HG03045 (cell line): Measurements from ENCODE around the gene LRRC57.

Experiments
- ATAC-seq: cut with Tn5 transposase; IDR thresholded peaks from one replicate; pipeline ENCODE4 v1.9.1; 2021; ENCODE audit warnings: mild to moderate bottlenecking, moderate library complexity; ENCODE audit not compliant: unreplicated experiment

Gene LRRC57

DNA sequence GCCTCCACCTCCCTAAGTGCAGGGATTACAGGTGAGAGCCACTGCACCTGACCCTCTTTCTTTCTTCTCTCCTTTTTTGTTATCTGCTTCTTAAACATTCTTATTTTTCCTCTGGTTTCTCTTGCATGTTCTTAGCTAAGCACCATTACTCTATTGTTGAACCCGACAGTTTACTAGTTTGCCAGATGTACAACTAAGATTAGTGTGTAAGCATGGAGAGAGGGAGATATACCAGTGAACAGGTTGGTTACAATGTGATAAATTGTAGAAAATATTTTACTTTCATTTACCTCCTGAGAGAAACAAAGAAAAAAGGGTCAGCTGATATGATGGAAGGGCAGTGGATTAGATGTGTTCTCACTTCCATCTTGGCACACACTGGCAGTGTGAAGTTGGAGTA, 5.0 kb upstream of the LRRC57 start:
- no peak for ATAC-seq

DNA sequence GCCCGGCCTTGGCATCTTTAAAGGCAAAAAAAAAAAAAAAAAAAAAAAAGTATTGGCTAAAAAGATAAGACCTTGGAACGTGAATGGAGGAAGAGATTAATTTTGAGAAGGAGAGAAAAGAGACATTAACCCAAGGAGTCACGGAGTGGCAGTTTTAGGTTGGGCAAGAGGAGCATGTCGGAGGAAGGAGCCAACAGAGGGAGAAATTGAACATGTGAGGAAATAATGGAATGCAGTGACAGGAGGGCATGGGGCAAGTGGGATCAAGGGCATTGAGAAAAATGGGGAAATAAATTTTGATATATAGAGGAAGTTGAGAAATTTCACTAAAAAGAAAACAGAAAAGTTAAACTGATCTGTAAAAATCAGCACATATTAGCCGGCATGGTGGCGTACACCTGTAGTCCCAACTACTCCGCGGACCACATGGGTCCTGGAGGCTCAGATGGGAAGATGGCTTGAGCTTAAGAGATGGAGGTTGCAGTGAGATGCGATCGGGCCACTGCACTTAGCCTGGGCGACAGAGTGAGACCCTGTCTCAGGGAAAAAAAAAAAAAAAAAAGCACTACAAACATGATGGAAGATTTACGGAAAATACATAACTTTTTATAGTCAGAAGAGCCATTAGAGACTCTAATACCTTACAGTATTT, 1.3 kb upstream of the LRRC57 start:
- ATAC-seq: no peak

DNA sequence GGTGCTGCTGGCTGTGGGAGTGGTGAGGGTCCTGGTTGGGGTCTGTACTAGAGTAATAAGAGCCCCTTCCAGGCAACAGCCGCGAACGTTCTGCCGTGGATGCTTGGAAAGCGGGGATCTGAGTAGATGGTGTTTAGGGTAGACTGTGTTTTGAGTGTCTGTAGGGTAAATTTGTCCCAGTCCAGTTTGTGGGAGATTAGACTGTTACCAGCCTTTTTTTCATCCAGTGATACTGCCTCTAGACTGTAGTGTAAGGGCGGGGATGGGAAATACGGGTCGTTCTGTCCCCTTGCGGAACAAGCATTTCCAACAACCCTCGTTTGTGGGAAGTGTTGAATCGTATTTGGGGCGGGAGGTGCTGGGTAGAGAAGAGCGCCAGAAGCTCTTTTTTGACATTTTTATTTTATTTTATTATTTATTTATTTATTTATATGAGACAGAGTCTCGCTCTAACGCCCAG, 469 bp upstream of the LRRC57 start:
- ATAC-seq: no peak

DNA sequence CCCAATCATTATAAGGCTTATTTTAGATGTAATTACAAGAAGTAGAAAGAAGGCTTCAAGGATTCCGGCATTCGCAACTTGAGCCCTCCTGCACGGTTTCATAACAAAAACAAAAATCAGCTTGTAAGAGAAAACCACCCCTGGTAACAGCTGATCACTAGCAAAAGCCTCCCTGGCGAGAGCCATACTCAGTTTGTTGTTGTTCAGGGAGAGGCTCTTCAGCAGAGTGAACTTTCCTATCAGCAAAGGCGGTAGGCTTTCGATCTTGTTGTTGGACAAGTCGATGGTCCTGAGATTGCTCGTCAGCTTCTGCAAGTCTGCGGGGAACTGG, 710 bp downstream of the LRRC57 start:
- no peak for ATAC-seq

DNA sequence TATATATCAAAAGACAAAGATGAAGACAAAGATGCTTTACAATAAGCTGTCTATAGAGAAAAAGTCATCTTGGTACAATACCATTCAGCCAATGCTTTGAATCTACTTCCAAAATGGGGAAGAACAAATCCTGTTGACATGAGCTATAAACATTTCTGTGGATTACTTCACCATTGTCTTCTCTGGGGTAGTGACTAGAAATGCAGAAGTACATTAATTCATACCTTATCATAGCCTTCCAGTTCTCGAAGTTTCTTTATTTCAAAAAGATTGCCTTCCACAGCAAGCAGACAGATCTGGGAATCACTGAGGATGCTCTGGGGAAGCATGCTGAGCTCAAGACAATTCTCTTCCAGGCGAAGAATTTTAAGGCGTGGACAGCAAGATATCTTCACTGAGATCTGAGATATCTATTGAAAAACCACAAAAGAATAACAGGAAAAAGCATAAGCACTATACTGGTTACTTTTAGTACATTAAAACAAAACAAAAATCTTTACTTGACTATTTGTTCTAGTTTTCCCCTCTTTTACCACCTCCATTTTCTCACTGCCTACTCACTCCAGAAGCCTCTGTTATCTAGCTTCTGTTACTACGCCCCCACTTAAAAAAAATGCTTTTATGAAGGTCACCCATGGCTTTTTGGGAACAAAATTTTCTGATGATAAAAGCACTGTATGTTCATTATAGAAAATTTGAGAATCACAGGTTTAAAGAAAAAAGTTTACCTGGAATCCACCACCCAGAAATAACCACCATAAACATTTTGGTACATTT, 3.6 kb downstream of the LRRC57 start:
- no peak for ATAC-seq

DNA sequence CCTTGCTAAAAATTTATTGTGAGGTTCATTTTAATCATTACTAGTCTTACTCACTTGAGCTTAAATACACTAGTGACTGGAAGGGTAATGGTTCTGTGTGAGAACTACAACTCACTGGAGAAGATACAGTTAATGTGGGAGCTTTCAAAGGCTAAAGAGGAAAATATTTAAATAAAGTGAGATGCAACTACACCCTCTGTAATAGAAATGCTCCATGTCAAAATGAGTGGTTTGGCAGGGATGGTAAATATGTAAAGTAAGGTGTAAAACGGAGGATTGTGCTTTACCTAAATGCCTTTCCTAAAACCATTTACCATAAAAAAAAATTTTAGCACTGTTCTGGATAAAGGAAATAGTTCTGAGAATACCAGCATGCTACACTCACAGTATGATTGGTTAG, 15.3 kb downstream of the LRRC57 start:
- ATAC-seq: no peak

DNA sequence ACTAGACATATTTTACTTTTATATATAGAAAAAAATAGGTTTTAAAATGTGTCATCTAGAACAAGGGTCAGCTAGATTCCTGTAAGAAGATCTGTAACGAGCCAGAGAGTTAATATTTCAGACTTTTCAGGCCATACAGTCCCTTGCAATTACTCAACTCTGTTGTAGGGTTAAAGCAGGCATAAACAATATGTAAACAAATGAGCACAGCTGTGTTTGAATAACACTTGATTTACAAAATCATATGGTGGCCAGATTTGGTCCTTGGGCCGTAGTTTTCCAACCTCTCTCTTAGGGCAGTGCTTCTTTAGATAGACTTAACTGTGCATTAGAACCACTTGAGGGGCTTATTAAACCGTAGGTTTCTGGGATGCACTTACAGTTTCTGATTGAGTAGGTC, 19.6 kb downstream of the LRRC57 start:
- ATAC-seq: no peak

DNA sequence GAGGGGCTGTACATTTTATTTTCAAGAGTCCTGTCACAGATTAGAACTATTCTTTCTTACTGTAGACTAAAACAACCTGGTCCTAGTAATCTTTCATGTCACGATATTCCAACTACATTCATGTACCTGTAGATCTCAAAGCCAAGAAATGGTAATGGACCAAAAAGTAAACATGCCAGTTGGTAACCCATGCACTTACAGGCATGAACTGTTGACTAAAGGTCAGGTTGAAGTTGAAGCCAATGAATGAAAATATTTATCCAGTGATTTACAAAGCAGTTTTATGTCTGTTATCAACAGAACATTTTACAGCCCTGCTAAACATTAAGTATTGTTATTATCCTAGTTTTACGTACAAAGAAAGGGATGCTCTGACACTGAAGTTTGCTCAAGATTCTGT, 25.3 kb downstream of the LRRC57 start:
- no peak for ATAC-seq

DNA sequence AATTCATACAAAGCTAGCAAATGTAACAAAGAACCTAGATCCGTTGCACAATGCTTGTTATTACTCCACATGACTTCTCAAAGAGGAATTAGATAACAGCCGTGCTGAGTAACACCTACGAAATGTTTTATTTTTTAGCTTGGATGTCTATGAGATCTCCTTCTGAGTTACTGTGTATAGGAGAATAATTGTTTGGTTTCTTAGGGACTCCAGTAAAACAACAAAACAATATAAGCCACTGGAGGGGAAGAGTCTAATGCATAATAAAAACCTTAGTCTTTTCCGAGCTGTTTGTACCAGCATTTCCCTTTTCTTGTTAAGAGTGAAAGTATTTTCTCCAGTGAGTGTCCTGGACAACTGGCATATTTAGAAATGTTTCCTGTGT, 37.6 kb downstream of the LRRC57 start:
- no peak for ATAC-seq

DNA sequence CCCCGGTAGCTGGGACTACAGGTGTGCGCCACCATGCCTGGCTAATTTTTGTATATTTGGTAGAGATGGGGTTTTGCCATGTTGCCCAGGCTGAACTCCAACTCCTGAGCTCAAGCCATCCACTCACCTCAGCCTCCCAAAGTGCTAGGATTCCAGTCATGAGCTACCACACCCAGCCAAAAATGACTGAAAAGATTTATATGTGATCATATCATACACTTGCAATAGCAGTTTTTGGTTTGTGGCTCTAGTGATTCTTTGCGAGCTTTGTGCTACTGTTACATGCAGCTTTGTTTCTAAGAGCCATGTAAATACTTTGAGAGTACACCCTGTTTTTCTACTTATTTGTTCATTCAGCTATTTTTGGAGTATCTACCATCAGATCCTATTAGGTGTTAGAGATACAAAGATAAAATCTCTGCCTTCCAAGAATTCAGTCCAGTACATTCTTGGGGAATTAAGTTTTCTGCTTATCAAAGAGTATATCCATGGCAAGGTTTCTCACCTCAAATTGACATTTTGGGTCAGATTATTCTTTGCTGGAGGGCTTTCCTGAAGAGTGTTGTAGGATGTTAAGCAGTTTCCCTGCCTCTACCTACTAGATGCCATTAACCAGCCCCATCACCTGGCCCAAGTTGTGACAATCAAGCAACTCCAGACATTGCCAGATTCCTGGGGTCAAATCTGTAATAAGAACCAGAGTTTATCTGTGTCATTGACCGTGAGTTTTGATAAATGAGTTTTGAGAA, 38.2 kb downstream of the LRRC57 start:
- ATAC-seq: no peak

DNA sequence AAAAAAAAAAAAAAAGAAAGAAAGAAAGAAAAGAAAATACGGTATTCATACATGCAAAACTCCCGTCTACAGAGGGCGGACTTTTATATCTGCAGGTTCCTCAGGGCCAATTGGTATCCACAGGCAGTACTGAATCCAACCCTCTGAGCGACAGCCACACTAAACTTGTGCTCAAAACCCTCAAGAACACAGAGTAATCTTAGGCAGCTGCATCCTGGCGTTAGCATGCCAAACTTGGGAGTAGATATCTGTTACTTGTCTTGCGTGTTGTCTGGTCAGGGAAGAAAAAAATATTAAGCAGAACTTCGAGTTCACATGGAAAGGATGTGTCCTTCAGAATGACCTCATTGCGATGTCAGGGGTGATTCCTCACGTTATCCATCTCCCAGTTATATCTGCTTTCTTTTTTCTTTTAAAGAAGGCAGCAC, 40.3 kb downstream of the LRRC57 start:
- no peak for ATAC-seq

DNA sequence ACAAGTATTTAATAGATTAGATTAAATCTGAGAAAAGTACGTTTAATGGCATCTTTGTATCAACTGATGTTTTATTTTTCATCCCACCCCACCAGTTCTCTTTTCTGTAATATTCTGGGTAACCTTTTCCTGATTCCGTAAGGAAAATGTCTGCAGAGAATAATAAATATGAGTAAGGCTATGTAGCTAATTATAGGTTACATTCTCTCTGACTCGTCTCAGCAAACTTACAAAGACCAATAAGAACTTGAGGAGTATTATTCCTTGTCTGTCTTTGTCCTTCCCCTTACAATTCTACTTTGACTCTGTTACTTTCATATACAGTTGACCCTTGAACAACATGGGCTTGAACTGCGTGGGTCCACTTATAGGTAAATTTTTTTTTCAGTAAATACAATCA, 41.1 kb downstream of the LRRC57 start:
- ATAC-seq: no peak

DNA sequence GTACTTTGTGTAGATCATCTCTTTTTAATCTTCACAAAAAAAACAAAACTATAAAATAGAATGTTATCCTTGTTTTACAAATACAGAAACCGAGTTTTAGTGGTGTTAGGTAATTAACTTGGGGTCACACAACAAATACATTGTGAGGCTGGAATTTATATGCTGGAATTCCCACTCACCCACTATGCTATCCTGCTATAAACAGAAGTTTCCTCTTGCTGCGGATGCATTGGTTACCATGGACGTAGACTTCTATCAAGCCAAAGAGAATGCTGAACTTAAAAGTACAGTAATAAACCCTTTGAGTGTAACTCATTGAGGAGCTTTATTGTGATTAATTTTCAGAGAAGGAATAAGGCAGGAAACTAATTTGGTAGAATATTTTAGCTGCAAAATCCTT, 44.0 kb downstream of the LRRC57 start:
- ATAC-seq: no peak

DNA sequence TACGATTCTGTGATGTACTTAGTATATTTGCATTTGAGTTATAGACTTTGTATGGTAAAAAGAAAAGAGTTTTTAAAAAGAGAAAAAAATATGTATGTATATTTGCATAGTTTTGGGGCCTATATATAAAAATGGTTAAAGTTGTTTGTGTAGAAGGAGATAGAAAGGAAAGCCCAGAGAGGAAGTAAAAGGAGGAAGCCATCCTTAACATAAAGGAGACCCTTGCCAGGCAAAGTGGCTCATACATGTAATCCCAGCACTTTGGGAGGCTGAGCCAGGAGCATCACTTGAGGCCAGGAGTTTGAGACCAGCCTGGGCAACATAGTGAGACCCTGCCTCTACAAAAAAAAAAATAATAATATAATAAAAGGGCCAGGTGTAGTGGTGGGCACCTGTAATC, 44.8 kb downstream of the LRRC57 start:
- ATAC-seq: no peak

DNA sequence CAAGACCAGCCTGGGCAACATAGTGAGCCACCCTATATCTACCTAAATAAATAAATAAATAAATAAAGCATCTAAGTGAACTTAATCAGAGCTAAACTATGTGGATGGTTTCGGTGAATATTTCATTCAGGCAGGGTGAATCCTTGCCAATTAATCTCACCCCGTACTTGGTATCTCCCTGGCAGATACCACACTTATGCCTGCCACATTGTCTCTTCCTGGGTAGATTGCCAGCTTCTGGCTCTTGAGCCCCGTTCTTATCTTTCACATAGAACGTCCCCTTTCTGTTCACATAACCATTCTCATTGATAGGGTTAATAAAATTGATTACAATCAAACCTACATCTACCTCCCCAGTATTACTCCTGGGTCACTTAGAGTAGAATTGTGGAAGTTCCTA, 46.1 kb downstream of the LRRC57 start:
- no peak for ATAC-seq

DNA sequence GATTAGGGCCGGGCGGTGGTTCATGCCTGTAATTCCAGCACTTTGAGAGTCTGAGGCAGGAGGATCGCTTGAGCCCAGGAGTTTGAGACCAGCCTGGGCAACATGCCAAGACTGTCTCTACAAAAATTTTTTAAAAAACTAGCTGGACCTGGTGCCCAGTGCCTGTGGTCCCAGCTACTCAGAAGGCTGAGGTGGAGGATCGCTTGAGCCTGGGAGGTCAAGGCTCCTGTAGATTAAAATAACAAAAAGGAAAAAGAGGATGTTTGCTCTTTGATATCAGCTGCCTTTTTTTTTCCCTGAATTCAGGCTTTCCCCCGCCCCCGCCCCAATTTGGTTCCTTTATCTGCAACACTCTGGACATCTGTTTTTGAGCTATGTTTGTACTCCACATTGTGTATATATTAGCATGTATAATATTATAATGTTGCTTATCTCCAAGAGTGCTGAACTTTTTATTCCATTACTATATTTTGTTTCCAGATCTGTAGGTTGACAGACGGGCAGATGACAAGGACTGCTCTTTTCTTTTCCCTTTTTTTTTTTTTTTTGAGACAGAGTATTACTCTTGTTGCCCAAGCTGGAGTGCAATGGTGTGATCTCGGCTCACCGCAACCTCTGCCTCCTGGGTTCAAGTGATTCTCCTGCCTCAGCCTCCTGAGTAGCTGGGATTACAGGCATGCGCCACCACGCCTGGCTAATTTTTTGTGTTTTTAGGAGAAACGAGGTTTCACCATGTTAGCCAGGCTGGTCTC, 48.6 kb downstream of the LRRC57 start:
- no peak for ATAC-seq

DNA sequence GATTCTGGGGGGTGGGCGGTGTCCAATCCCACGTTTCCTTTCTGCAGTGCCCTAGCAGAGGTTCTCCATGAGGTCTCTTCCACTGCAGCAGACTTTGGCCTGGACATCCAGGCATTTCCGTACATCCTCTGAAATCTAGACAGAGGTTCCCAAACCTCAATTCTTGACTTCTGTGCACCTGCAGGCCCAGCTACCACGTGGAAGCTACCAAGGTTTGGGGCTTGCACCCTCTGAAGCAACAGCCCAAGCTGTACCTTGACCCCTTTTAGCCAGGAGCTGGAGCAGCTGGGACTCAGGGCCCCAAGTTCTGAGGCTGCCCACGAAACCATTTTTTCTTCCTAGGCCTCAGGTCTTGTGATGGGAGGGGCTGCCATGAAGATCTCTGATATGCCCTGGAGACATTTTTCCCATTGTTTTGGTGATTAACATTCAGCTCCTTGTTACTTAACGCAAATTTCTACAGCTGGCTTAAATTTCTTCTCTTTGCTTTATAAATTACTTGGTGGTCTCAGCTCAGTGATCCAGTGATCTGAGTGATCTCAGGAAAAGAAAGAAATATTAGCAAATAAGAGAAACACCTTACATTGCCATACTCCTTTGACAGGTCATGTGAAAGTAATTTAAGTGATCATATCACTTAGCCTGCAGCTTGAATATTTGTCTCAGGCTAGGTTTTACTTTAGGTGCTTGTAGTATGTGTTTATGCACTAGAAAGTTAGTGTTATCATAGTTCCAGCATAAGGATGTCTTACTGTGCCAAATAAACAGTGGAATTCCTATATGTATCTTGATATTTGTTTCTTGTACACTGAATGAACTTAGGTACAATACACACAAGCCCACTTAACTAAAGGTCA, 50.2 kb downstream of the LRRC57 start:
- no peak for ATAC-seq

DNA sequence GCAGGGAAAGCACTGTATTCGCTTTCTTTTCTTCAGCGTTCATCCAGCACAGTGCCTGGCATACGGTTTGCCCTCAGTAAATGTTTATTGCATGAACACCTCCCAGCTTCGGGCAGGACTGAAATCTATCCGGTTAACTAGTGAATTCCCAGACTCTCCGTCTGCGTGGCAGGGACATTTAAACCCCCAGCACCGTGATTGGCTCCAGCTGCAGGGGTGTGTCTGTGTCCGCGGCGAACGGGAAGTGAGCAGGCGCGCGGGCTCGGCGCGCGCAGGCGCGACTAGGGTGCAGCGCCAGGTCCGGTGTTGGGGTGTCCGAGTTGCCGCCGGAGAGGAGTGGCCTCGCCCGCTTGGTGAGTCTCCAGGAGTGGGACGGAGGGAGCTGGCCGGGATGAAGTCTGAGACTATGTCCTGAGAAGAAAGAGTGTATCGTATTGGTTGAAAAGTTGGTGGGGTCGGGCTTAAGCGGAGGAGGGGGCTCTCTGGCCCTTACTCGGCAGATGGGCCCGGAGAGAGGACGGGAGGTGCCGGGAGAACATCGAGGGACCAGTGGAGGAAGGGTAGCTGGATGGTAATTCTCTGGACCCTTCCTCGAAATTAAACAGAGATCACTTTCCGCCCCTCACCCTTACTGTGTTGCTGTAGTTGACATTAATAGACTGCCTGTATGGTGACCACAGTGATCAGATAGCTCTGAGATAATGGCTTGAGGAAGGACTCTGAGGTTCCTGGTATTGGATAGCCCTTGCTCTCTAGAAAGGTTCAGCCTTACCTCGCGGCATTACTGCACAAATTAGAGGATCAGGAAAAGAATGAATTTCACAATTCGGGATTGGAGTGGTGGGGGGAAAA, 53.0 kb downstream of the LRRC57 start, which contains the start of gene SNAP23:
SNAP23 (plus strand) TSS at position 274 of the 852 bp plus-strand sequence. CDS start 16,213 bp downstream, outside the sequence.
- peak; percentile 75 for ATAC-seq

DNA sequence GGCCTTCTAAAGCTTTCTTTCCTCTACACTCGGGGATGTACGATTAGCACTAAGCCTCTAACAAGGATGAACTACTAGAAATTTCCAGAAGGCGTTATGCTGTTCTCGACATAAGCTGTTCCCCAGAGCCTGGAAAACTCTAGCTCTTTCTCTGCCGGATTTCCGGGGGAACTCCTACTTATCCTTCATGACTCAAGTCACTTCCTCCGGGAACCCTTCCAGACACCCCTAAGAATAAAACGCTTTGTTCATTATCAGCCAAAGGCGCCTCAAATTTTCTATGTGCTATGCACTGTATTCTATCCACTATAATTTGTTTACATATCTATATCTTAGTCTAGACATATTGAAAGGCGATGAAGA, 53.6 kb downstream of the LRRC57 start:
- no peak for ATAC-seq
